ENCODE data around the gene CHRNA7. TPM values are rescaled to one million over a fixed set of nuclear protein-coding genes. Genes with fewer than 3 reads are reported as not detected.
"Not testable (repeated sequence)": the region's sequence is repeated elsewhere in the genome, so short reads cannot be mapped to it uniquely, and the experiment has no call there.

The CHRNA7 gene
- polyA plus RNA-seq, 3 donors: 1.2 to 2.6 (median 1.8) TPM

DNA sequence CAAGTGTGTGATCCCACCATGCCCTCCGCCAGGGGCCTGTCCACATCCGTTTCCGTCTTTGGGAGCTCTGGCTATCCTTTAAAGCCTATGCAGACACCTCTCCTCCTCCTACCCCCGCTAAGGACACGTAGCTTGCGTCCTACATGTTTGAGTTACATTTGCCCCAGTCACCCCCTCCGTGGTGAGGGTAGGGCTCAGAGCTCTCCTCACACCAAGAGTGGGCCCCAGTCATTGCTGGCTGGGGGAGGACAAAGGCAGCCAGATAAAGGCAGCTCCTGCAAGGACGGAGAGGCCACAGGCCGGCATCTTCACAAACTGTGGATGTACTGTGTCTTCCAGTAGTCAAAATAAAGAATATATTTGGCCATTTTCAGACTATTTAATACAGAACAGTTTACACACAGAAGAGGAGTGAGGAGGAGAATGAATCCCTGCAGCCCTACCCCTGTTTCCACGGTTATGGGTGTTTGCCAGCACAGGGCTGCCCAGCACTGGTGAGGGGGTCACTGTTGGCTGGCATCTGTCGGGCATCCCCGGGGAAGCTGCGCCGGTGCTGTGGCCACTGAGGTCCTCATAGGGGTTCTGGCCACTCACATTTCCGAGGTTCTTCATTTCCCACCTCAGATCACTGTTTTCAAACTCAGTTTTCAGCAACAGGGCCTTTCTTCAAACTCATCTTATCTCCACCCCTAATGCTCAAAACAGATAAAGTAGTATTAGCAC is 118.7 kb downstream of the CHRNA7 start:
- H3K4me3 ChIP-seq (replicated peaks in 1 of 3; ENCODE audit: low read depth in 2 of 3, low read length in 3 of 3): no peak overlapping the region
- H4K20me1 ChIP-seq (ENCODE audit: insufficient read depth, low read length): no peaks in the 10 kb centered on the region
- Mint-ChIP-seq H3K4me1 (no peaks in the 10 kb centered on the region), H3K36me3 (no peaks in the 10 kb centered on the region), H3K27ac (peak overlapping the region in 1 of 7 donors; percentile 22), H3K9me3 (peaks cover 0 to 7% (median 3%) of the 10 kb centered on the region in 7 donors), H3K4me3 (no peak overlapping the region), H3K27me3 (ENCODE audit: low read depth in 3 of 3) (peaks cover 4 to 15% (median 6%) of the 10 kb centered on the region in 3 donors)
- WGBS (ENCODE audit: insufficient coverage): 82% methylated on average over 7 of the region's 15 CpGs
- H3K79me2 ChIP-seq (ENCODE audit: insufficient read depth, low read length): no peaks in the 10 kb centered on the region
- no peak for DNase-seq
- H3K4me2 ChIP-seq (replicated peaks; ENCODE audit: extremely low read depth, low read length, poor library complexity, severe bottlenecking): no peak overlapping the region
- H3K36me3 ChIP-seq (replicated peaks in 1 of 2; ENCODE audit: control insufficient read depth in 1 of 2, insufficient read depth in 2 of 2, low read length in 2 of 2): no peaks in the 10 kb centered on the region
- H3K4me1 ChIP-seq (ENCODE audit: control insufficient read depth in 1 of 2, insufficient read depth in 2 of 2, low read length in 2 of 2): no peaks in the 10 kb centered on the region
- no peak overlapping the region for H3K27ac ChIP-seq (ENCODE audit: low read depth in 1 of 2, low read length in 2 of 2)
- no peak overlapping the region for H3K9ac ChIP-seq (ENCODE audit: insufficient read depth, low read length, poor library complexity, severe bottlenecking)
- H3K27me3 ChIP-seq (ENCODE audit: control insufficient read depth in 2 of 2, insufficient read depth in 2 of 2, low read length in 2 of 2): no peaks in the 10 kb centered on the region
- H3K9me3 ChIP-seq (replicated peaks in 1 of 2; ENCODE audit: control insufficient read depth in 1 of 2, insufficient read depth in 1 of 2, low read length in 2 of 2): peaks cover 0 to 4% of the 10 kb centered on the region in 2 donors
- TF ChIP-seq, protein P1, sequence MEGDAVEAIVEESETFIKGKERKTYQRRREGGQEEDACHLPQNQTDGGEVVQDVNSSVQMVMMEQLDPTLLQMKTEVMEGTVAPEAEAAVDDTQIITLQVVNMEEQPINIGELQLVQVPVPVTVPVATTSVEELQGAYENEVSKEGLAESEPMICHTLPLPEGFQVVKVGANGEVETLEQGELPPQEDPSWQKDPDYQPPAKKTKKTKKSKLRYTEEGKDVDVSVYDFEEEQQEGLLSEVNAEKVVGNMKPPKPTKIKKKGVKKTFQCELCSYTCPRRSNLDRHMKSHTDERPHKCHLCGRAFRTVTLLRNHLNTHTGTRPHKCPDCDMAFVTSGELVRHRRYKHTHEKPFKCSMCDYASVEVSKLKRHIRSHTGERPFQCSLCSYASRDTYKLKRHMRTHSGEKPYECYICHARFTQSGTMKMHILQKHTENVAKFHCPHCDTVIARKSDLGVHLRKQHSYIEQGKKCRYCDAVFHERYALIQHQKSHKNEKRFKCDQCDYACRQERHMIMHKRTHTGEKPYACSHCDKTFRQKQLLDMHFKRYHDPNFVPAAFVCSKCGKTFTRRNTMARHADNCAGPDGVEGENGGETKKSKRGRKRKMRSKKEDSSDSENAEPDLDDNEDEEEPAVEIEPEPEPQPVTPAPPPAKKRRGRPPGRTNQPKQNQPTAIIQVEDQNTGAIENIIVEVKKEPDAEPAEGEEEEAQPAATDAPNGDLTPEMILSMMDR (IDR thresholded peaks at IDR 0.05): no peak
- intact Hi-C loops (cut with micrococcal nuclease): no loop called here
- no peak overlapping the region for H2AFZ ChIP-seq (ENCODE audit: insufficient read depth, low read depth, low read length, poor library complexity, severe bottlenecking)

GRCh38 chr15:32152574-32152973 is 122.3 kb downstream of the CHRNA7 start:
- WGBS (ENCODE audit: insufficient coverage): 10% methylated on average over 1 of the region's 1 CpG
- Histone ChIP-seq H3K9ac (ENCODE audit: insufficient read depth, low read length, poor library complexity, severe bottlenecking) (no peak overlapping the region), H3K9me3 (replicated peaks in 1 of 2; ENCODE audit: control insufficient read depth in 1 of 2, insufficient read depth in 1 of 2, low read length in 2 of 2) (no peaks in the 10 kb centered on the region), H3K36me3 (replicated peaks in 1 of 2; ENCODE audit: control insufficient read depth in 1 of 2, insufficient read depth in 2 of 2, low read length in 2 of 2) (no peaks in the 10 kb centered on the region), H4K20me1 (ENCODE audit: insufficient read depth, low read length) (no peaks in the 10 kb centered on the region), H3K27me3 (ENCODE audit: control insufficient read depth in 2 of 2, insufficient read depth in 2 of 2, low read length in 2 of 2) (no peaks in the 10 kb centered on the region), H3K4me1 (ENCODE audit: control insufficient read depth in 1 of 2, insufficient read depth in 2 of 2, low read length in 2 of 2) (no peaks in the 10 kb centered on the region), H3K79me2 (ENCODE audit: insufficient read depth, low read length) (no peaks in the 10 kb centered on the region), H3K27ac (ENCODE audit: low read depth in 1 of 2, low read length in 2 of 2) (no peak overlapping the region), H3K4me3 (replicated peaks in 1 of 3; ENCODE audit: low read depth in 2 of 3, low read length in 3 of 3) (no peak overlapping the region), H2AFZ (ENCODE audit: insufficient read depth, low read depth, low read length, poor library complexity, severe bottlenecking) (no peak overlapping the region), H3K4me2 (replicated peaks; ENCODE audit: extremely low read depth, low read length, poor library complexity, severe bottlenecking) (no peak overlapping the region)
- no peak overlapping the region for H3K27ac Mint-ChIP-seq
- intact Hi-C loops (cut with micrococcal nuclease): no loop called here
- no peaks in the 10 kb centered on the region for H3K36me3 Mint-ChIP-seq
- no peak for DNase-seq
- TF ChIP-seq, protein P1 (IDR thresholded peaks at IDR 0.05): no peak
- H3K4me1 Mint-ChIP-seq: no peaks in the 10 kb centered on the region
- peaks cover 0 to 2% (median 0%) of the 10 kb centered on the region in 7 donors for H3K9me3 Mint-ChIP-seq
- peaks cover 2 to 15% (median 6%) of the 10 kb centered on the region in 3 donors for H3K27me3 Mint-ChIP-seq (ENCODE audit: low read depth in 3 of 3)
- no peak overlapping the region for H3K4me3 Mint-ChIP-seq

DNA sequence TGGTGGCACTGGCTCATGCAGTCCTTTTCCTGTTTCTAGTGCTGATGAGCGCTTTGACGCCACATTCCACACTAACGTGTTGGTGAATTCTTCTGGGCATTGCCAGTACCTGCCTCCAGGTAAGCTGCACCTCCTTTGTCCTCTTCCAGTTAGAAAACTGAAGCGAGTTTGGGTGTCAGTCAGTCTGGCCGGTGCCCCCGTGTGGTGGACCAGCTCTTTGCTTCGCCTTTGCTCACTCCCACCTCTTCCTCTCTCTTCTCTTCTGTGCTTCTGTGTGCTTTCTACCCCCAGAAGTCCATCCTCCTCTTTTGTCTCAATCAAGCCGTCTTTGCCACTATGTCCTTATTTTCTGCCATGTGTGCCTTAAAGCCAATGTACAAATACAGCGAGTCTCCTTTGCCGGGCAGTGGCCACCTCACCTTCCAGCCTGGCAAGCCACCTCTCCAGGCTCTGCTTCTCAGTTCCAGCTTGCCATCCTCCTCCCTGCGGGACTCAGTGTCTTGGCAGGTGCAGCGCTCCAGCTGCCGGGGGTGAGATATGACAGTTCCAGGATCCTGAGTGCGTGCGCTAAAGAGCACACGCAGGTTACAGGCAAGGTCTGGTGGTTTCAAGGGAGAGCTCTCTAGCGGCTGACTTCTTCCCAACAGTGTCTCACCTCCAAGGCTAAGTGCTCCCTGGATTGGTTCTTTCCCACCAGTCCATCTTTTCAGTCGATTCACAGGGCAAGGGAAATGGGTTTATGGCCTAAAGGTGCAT is 123.7 kb downstream of the CHRNA7 start:
- H2AFZ ChIP-seq (ENCODE audit: insufficient read depth, low read depth, low read length, poor library complexity, severe bottlenecking); H3K4me1 ChIP-seq (ENCODE audit: control insufficient read depth in 1 of 2, insufficient read depth in 2 of 2, low read length in 2 of 2); DNase-seq; H3K9me3 ChIP-seq (replicated peaks in 1 of 2; ENCODE audit: control insufficient read depth in 1 of 2, insufficient read depth in 1 of 2, low read length in 2 of 2); H3K36me3 Mint-ChIP-seq; H3K36me3 ChIP-seq (replicated peaks in 1 of 2; ENCODE audit: control insufficient read depth in 1 of 2, insufficient read depth in 2 of 2, low read length in 2 of 2); H3K27me3 ChIP-seq (ENCODE audit: control insufficient read depth in 2 of 2, insufficient read depth in 2 of 2, low read length in 2 of 2); H4K20me1 ChIP-seq (ENCODE audit: insufficient read depth, low read length); H3K4me1 Mint-ChIP-seq; H3K9ac ChIP-seq (ENCODE audit: insufficient read depth, low read length, poor library complexity, severe bottlenecking); H3K4me3 ChIP-seq (replicated peaks in 1 of 3; ENCODE audit: low read depth in 2 of 3, low read length in 3 of 3); H3K27ac ChIP-seq (ENCODE audit: low read depth in 1 of 2, low read length in 2 of 2); H3K4me2 ChIP-seq (replicated peaks; ENCODE audit: extremely low read depth, low read length, poor library complexity, severe bottlenecking); H3K27ac Mint-ChIP-seq; H3K9me3 Mint-ChIP-seq; intact Hi-C loops (cut with micrococcal nuclease); H3K4me3 Mint-ChIP-seq; H3K79me2 ChIP-seq (ENCODE audit: insufficient read depth, low read length): not testable (repeated sequence)
- WGBS (ENCODE audit: insufficient coverage): no CpG with 5 or more reads among the region's 18 CpGs
- peaks cover 2 to 15% (median 6%) of the 10 kb centered on the region in 3 donors for H3K27me3 Mint-ChIP-seq (ENCODE audit: low read depth in 3 of 3)
